ENCODE results near the gene SRC.

- TF ChIP-seq, protein P1, sequence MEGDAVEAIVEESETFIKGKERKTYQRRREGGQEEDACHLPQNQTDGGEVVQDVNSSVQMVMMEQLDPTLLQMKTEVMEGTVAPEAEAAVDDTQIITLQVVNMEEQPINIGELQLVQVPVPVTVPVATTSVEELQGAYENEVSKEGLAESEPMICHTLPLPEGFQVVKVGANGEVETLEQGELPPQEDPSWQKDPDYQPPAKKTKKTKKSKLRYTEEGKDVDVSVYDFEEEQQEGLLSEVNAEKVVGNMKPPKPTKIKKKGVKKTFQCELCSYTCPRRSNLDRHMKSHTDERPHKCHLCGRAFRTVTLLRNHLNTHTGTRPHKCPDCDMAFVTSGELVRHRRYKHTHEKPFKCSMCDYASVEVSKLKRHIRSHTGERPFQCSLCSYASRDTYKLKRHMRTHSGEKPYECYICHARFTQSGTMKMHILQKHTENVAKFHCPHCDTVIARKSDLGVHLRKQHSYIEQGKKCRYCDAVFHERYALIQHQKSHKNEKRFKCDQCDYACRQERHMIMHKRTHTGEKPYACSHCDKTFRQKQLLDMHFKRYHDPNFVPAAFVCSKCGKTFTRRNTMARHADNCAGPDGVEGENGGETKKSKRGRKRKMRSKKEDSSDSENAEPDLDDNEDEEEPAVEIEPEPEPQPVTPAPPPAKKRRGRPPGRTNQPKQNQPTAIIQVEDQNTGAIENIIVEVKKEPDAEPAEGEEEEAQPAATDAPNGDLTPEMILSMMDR (IDR thresholded peaks at IDR 0.05; ENCODE audit: control extremely low read depth in 1 of 3, insufficient read depth in 1 of 3, low read depth in 1 of 3, low read length in 3 of 3) = no peak
- TF ChIP-seq RAD21 (IDR thresholded peaks at IDR 0.05 in 1 of 2, conservative IDR thresholded peaks at IDR 0.05 in 1 of 2; ENCODE audit: low read depth in 2 of 2, low read length in 2 of 2) (no peak), BACH1 (IDR thresholded peaks at IDR 0.05; ENCODE audit: low read length) (no peak), SAP30 (IDR thresholded peaks at IDR 0.05; ENCODE audit: insufficient read depth, insufficient replicate concordance, low read length) (no peak), POLR2AphosphoS5 (IDR thresholded peaks at IDR 0.05; ENCODE audit: low read depth, low read length) (no peak), SUZ12 (IDR thresholded peaks at IDR 0.05; ENCODE audit: low read length) (no peak), EZH2 (IDR thresholded peaks at IDR 0.05; ENCODE audit: low read depth, low read length, severe bottlenecking) (no peak), SIN3A (conservative IDR thresholded peaks at IDR 0.05 in 1 of 2, IDR thresholded peaks at IDR 0.05 in 1 of 2; ENCODE audit: low read depth in 1 of 2, low read length in 2 of 2) (no peak)
Measured at GRCh38 chr20:37347347-37347823, 1.4 kb downstream of the SRC start.

Data from H1 (cell line).